ENCODE measurements around the gene SLC7A7.

DNA sequence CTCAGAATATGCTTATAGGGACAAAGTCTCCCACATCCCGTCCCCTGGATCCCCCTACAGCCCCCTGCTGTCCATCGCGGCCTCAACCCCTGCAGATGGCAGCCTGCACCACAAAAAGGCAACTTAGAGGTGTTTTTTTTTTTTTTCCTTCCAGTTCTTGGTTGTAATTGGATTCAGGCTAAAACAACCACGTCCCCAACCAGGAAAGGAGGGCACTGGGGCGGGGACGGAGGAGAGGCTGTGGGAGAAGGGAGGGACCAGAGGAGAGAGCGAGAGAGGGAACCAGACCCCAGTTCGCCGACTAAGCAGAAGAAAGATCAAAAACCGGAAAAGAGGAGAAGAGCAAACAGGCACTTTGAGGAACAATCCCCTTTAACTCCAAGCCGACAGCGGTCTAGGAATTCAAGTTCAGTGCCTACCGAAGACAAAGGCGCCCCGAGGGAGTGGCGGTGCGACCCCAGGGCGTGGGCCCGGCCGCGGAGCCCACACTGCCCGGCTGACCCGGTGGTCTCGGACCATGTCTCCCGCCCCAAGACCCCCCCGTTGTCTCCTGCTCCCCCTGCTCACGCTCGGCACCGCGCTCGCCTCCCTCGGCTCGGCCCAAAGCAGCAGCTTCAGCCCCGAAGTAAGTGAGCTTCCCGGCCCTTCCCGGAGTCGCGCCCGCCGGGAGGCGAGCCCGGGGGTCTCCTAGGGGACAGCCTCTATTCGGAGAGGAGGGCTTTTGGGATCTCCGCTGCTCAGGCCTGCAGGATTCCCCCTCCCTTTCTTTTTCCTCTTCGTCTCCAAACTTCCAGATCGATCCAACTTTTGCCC, 21.3 kb upstream of the SLC7A7 start, which contains the start of gene MMP14:
- TF ChIP-seq, protein P1, sequence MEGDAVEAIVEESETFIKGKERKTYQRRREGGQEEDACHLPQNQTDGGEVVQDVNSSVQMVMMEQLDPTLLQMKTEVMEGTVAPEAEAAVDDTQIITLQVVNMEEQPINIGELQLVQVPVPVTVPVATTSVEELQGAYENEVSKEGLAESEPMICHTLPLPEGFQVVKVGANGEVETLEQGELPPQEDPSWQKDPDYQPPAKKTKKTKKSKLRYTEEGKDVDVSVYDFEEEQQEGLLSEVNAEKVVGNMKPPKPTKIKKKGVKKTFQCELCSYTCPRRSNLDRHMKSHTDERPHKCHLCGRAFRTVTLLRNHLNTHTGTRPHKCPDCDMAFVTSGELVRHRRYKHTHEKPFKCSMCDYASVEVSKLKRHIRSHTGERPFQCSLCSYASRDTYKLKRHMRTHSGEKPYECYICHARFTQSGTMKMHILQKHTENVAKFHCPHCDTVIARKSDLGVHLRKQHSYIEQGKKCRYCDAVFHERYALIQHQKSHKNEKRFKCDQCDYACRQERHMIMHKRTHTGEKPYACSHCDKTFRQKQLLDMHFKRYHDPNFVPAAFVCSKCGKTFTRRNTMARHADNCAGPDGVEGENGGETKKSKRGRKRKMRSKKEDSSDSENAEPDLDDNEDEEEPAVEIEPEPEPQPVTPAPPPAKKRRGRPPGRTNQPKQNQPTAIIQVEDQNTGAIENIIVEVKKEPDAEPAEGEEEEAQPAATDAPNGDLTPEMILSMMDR (IDR thresholded peaks at IDR 0.05; ENCODE audit: low read length): no peak
- TF ChIP-seq EZH2 (optimal IDR thresholded peaks at IDR 0.05; ENCODE audit: low read depth, low read length) (no peak), EZH2phosphoT487 (IDR thresholded peaks at IDR 0.05; ENCODE audit: low read length) (no peak)
